Measurements from ENCODE around the gene MAEL.

DNA sequence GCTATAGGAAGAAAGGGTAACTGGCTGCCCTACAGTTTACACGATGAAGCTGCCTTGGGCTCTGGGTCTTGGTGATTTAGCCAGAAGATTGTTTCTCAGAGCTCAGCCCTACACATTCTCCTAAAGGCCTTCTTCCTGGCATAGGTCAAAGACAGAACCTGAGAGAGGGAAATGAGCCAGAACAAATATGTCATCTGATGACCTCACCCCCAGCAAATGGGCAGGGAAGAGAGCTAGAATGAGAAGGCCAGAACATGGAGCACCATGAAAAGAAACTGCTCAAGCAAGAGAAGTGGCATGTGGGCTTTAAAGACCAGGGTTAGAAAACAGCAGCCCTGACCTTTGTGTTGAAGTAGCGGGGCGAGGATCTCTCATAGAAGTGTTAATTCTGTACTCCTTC is 8.3 kb upstream of the MAEL start:
- TF ChIP-seq, protein P1, sequence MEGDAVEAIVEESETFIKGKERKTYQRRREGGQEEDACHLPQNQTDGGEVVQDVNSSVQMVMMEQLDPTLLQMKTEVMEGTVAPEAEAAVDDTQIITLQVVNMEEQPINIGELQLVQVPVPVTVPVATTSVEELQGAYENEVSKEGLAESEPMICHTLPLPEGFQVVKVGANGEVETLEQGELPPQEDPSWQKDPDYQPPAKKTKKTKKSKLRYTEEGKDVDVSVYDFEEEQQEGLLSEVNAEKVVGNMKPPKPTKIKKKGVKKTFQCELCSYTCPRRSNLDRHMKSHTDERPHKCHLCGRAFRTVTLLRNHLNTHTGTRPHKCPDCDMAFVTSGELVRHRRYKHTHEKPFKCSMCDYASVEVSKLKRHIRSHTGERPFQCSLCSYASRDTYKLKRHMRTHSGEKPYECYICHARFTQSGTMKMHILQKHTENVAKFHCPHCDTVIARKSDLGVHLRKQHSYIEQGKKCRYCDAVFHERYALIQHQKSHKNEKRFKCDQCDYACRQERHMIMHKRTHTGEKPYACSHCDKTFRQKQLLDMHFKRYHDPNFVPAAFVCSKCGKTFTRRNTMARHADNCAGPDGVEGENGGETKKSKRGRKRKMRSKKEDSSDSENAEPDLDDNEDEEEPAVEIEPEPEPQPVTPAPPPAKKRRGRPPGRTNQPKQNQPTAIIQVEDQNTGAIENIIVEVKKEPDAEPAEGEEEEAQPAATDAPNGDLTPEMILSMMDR (IDR thresholded peaks at IDR 0.05), result no peak
- no peak for TF ChIP-seq POLR2A (IDR thresholded peaks at IDR 0.05)
